ENCODE results near the gene ERGIC1. TPM values are rescaled to one million over a fixed set of nuclear protein-coding genes. Genes with fewer than 3 reads are reported as not detected.

ERGIC1 gene
- total and polyA plus RNA-seq, 2 experiments from 2014 or later = 25.2 to 92.2 TPM

- TF ChIP-seq, protein P1, sequence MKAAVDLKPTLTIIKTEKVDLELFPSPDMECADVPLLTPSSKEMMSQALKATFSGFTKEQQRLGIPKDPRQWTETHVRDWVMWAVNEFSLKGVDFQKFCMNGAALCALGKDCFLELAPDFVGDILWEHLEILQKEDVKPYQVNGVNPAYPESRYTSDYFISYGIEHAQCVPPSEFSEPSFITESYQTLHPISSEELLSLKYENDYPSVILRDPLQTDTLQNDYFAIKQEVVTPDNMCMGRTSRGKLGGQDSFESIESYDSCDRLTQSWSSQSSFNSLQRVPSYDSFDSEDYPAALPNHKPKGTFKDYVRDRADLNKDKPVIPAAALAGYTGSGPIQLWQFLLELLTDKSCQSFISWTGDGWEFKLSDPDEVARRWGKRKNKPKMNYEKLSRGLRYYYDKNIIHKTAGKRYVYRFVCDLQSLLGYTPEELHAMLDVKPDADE (IDR thresholded peaks at IDR 0.05) = no peak
- TF ChIP-seq EZH2phosphoT487 (IDR thresholded peaks at IDR 0.05; ENCODE audit: unreplicated experiment) = no peak
- TF ChIP-seq, protein P2, sequence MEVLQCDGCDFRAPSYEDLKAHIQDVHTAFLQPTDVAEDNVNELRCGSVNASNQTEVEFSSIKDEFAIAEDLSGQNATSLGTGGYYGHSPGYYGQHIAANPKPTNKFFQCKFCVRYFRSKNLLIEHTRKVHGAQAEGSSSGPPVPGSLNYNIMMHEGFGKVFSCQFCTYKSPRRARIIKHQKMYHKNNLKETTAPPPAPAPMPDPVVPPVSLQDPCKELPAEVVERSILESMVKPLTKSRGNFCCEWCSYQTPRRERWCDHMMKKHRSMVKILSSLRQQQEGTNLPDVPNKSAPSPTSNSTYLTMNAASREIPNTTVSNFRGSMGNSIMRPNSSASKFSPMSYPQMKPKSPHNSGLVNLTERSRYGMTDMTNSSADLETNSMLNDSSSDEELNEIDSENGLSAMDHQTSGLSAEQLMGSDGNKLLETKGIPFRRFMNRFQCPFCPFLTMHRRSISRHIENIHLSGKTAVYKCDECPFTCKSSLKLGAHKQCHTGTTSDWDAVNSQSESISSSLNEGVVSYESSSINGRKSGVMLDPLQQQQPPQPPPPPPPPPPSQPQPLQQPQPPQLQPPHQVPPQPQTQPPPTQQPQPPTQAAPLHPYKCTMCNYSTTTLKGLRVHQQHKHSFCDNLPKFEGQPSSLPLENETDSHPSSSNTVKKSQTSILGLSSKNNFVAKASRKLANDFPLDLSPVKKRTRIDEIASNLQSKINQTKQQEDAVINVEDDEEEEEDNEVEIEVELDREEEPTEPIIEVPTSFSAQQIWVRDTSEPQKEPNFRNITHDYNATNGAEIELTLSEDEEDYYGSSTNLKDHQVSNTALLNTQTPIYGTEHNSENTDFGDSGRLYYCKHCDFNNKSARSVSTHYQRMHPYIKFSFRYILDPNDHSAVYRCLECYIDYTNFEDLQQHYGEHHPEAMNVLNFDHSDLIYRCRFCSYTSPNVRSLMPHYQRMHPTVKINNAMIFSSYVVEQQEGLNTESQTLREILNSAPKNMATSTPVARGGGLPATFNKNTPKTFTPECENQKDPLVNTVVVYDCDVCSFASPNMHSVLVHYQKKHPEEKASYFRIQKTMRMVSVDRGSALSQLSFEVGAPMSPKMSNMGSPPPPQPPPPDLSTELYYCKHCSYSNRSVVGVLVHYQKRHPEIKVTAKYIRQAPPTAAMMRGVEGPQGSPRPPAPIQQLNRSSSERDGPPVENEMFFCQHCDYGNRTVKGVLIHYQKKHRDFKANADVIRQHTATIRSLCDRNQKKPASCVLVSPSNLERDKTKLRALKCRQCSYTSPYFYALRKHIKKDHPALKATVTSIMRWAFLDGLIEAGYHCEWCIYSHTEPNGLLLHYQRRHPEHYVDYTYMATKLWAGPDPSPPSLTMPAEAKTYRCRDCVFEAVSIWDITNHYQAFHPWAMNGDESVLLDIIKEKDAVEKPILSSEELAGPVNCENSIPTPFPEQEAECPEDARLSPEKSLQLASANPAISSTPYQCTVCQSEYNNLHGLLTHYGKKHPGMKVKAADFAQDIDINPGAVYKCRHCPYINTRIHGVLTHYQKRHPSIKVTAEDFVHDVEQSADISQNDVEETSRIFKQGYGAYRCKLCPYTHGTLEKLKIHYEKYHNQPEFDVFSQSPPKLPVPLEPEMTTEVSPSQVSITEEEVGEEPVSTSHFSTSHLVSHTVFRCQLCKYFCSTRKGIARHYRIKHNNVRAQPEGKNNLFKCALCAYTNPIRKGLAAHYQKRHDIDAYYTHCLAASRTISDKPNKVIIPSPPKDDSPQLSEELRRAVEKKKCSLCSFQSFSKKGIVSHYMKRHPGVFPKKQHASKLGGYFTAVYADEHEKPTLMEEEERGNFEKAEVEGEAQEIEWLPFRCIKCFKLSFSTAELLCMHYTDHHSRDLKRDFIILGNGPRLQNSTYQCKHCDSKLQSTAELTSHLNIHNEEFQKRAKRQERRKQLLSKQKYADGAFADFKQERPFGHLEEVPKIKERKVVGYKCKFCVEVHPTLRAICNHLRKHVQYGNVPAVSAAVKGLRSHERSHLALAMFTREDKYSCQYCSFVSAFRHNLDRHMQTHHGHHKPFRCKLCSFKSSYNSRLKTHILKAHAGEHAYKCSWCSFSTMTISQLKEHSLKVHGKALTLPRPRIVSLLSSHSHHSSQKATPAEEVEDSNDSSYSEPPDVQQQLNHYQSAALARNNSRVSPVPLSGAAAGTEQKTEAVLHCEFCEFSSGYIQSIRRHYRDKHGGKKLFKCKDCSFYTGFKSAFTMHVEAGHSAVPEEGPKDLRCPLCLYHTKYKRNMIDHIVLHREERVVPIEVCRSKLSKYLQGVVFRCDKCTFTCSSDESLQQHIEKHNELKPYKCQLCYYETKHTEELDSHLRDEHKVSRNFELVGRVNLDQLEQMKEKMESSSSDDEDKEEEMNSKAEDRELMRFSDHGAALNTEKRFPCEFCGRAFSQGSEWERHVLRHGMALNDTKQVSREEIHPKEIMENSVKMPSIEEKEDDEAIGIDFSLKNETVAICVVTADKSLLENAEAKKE (CRISPR knock-in tag; IDR thresholded peaks at IDR 0.05) = no peak
- TF ChIP-seq CREB1 (CRISPR knock-in tag; IDR thresholded peaks at IDR 0.05; ENCODE audit: low read depth) = no peak
These were observed 165.9 kb downstream of the ERGIC1 start (continued) for GRCh38 chr5:172999974-173000373.

GRCh38 chr5:173001229-173001841 lies 167.3 kb downstream of the ERGIC1 start:
- ATAC-seq = no peak
- no peaks in the 10 kb centered on the region for H3K27me3 ChIP-seq (ENCODE audit: insufficient read depth)
- no peaks in the 10 kb centered on the region for H3K36me3 ChIP-seq (ENCODE audit: insufficient read depth)
- TF ChIP-seq POLR2AphosphoS5 (IDR thresholded peaks at IDR 0.05; ENCODE audit: low read depth) (no peak), CTCF (conservative IDR thresholded peaks at IDR 0.05; ENCODE audit: low read depth in 2 of 2) (no peak), STAT1 (IDR thresholded peaks at IDR 0.05; ENCODE audit: unreplicated experiment) (no peak), ZNF331 (CRISPR knock-in tag; IDR thresholded peaks at IDR 0.05; ENCODE audit: low read depth) (no peak)
- TF ChIP-seq, protein P1 (IDR thresholded peaks at IDR 0.05) = no peak

More at GRCh38 chr5:173001229-173001841, 167.3 kb downstream of the ERGIC1 start:
- Mint-ChIP-seq H3K36me3 (ENCODE audit: low read depth) (peaks cover 10% of the 10 kb centered on the region; the same call in 2 of the 3 replicates), H3K9me3 (no peaks in the 10 kb centered on the region), H3K4me1 (peaks cover 13% of the 10 kb centered on the region; the same call in 2 of the 3 replicates), H3K27me3 (ENCODE audit: insufficient read depth, low read depth, poor library complexity) (no peaks in the 10 kb centered on the region), H3K27ac (no peak overlapping the region), H3K4me3 (no peak overlapping the region)
- H3K9me2 ChIP-seq (ENCODE audit: insufficient read depth) = no peaks in the 10 kb centered on the region
- no peak overlapping the region for H2AFZ ChIP-seq
- no peaks in the 10 kb centered on the region for H3F3A ChIP-seq (replicated peaks; ENCODE audit: low read depth)
- DNase-seq (ENCODE audit: low spot score) = no peak
- H3K79me2 ChIP-seq (replicated peaks; ENCODE audit: insufficient read depth) = peaks cover 71% of the 10 kb centered on the region
- no peaks in the 10 kb centered on the region for H3K4me1 ChIP-seq (ENCODE audit: insufficient read depth)
- no peak overlapping the region for H3K27ac ChIP-seq (ENCODE audit: low read depth)
- no peak overlapping the region for H3K4me3 ChIP-seq
- H3K4me2 ChIP-seq = no peak overlapping the region
- H4K20me1 ChIP-seq (replicated peaks; ENCODE audit: insufficient read depth) = peaks cover 17% of the 10 kb centered on the region
